Measurements from ENCODE around the gene BMP6.

DNA sequence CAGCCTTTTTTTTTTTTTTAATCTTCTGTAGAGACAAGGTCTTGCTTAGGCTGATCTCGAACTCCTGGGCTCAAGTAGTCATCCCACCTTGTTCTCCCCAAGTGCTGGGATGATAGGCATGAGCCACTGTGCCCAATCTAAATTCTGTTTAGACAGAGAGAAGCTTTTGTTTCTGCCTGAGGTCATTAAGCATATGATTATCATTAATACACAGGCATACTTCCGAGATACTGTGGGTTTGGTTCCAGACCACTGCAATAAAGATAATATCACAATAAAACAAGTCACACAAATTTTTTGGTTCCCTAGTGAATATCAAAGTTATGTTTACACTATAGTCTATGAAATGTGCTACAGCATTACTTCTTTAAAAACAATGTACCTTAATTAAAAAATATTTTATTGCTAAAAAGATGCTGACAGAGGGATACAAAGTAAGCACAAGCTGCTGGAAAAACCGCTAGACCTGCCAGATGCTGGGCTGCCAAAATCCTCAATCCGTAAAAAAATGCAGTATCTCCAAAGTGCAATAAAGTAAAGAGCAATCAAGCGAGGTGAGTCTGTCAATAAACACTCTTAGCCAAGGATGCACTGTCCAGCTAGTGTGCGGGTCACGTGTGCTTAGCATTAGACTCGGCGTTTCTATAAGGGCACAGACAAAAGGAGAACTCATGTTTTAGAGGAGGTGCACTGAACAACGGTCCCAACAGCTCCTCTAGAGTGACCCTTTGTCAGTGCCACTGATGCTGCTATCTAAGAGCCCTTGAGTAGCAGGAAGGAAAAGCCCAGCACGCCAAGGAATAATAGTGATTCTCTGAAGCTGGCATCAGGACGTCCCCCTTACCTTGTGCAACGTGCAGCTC, 168.6 kb downstream of the BMP6 start:
- TF ChIP-seq POLR2AphosphoS5 (IDR thresholded peaks at IDR 0.05) (no peak), POLR2A (IDR thresholded peaks at IDR 0.05) (no peak)
- TF ChIP-seq, protein P1, sequence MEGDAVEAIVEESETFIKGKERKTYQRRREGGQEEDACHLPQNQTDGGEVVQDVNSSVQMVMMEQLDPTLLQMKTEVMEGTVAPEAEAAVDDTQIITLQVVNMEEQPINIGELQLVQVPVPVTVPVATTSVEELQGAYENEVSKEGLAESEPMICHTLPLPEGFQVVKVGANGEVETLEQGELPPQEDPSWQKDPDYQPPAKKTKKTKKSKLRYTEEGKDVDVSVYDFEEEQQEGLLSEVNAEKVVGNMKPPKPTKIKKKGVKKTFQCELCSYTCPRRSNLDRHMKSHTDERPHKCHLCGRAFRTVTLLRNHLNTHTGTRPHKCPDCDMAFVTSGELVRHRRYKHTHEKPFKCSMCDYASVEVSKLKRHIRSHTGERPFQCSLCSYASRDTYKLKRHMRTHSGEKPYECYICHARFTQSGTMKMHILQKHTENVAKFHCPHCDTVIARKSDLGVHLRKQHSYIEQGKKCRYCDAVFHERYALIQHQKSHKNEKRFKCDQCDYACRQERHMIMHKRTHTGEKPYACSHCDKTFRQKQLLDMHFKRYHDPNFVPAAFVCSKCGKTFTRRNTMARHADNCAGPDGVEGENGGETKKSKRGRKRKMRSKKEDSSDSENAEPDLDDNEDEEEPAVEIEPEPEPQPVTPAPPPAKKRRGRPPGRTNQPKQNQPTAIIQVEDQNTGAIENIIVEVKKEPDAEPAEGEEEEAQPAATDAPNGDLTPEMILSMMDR (IDR thresholded peaks at IDR 0.05), result no peak
